Myometrial cell (primary cell): Measurements from ENCODE around the gene SH3BP5. TPM values are rescaled to one million over a fixed set of nuclear protein-coding genes. Genes with fewer than 3 reads are reported as not detected.

ENCODE experiments used
- total RNA-seq: library from RNA; depleted of rRNA; stranded (reverse); fragments of >200 nt; gene quantifications from 2 replicates; pipeline ENCODE4 v1.2.3, GENCODE V29; 2015

Gene SH3BP5, protein sequence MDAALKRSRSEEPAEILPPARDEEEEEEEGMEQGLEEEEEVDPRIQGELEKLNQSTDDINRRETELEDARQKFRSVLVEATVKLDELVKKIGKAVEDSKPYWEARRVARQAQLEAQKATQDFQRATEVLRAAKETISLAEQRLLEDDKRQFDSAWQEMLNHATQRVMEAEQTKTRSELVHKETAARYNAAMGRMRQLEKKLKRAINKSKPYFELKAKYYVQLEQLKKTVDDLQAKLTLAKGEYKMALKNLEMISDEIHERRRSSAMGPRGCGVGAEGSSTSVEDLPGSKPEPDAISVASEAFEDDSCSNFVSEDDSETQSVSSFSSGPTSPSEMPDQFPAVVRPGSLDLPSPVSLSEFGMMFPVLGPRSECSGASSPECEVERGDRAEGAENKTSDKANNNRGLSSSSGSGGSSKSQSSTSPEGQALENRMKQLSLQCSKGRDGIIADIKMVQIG
- 16.1 and 16.3 TPM in 2 replicates for total RNA-seq

DNA sequence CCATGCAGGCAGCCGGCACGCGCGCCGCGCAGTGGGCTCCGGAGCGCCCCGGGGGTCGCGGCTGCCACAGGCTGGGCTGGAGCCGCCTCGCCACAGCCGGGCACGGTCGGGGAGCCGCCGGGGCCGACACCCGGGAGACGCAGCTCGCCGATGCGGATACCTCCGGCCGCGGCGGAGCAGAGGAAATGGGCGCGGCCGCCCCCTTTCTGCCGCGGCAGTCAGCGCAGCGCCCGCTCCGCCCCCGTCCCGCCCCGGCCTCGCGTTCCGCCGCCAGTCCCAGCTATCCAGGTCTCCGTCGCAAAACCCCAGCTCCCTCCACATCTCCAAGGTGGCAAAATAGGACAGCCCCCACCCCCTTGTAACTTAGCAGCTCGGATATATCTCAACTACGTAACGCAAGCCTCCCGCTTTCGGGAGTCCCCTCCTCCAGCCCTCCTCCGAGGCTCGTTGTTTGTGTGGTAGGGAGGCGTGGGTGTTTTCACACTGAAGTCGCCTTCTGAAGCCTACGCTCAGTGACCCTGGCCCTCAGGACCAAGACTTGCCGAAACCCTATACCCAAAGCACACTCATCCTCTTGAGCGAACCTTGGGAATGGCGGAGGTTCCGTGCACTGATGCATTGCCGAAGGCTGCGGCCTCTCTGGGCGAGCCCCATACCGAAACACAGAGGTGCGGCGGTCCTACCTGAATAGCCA is at the start of gene SH3BP5:
Gene SH3BP5, minus strand, starts transcription at position 182 of the 694 bp plus-strand sequence. Its CDS starts 178 bp downstream, at position 4.

DNA sequence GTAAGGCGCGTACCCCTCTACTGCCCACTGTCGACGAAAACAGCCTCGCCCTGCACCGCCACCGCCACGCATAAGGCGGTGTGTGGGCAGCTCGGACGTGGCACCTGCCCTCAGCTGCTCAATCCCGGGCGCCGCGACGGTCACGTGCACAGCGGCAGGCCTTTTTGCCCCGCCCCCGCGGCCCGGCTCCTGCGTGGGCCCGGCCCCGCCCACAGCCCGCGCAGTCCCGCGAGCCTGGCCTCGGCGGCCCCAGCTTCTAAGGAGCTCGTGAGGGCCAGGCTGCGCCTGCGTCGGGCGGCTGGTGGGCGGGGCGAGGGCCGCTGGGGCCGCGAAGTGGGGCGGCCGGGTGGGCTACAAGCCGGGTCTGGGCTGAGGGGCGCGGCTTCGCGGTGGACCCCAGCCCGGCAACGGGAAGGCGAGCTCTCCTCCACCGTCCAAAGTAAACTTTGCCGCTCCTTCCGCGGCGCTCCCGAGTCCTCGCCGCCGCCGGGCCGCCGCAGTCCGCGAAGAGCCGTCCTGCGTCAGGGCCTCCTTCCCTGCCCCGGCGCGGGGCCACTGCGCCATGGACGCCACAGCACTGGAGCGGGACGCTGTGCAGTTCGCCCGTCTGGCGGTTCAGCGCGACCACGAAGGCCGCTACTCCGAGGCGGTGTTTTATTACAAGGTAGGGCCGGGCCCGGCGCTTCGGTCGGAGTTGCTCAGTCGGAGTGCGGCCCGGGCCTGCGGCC is 126.3 kb downstream of the SH3BP5 start, which contains the start of gene CAPN7:
Gene CAPN7, plus strand, starts transcription at position 313 of the 728 bp plus-strand sequence. Its CDS starts 250 bp downstream, at position 563.

Other genes starting within 250 kb of the SH3BP5 start
- gene RBSN, start 233.4 kb downstream of the SH3BP5 start, total RNA-seq: 10.1 and 28.2 TPM in 2 replicates
- gene CAPN7, start 126.3 kb downstream of the SH3BP5 start, total RNA-seq: 18.3 and 20.8 TPM in 2 replicates
- gene METTL6, start 95.0 kb upstream of the SH3BP5 start, total RNA-seq: 18.6 and 26.8 TPM in 2 replicates
- 8.6 and 11.7 TPM in 2 replicates for gene EAF1, start 95.0 kb upstream of the SH3BP5 start, total RNA-seq
- gene COLQ, start 189.1 kb upstream of the SH3BP5 start, total RNA-seq: 1.1 and 9.8 TPM in 2 replicates